SU-DHL-6 (cell line): ENCODE measurements around the gene SMARCAD1.

Experiments used
- H2AFZ ChIP-seq: fragments of 200-600 bp; sonication (generic); 2 replicates; pipeline ENCODE4 v1.6.1; 2014; ENCODE audit warnings: low read depth, mild to moderate bottlenecking, moderate library complexity, mixed read lengths, antibody characterized with exemption, low read length; ENCODE audit not compliant: severe bottlenecking
- H3F3A ChIP-seq: fragments of 200-600 bp; shearing (Covaris generic); 2 replicates; pipeline ENCODE4 v1.6.0; 2016; ENCODE audit warnings: antibody characterized with exemption, mild to moderate bottlenecking; ENCODE audit not compliant: insufficient read depth
- H3K27ac ChIP-seq: fragments of 200-600 bp; sonication (generic); 2 replicates; pipeline ENCODE4 v1.5.1; 2016; ENCODE audit warnings: low read depth, mild to moderate bottlenecking, low read length, moderate library complexity, mixed read lengths
- H3K27me3 ChIP-seq: fragments of 200-600 bp; sonication (generic), shearing (Covaris generic); 2 replicates; pipeline ENCODE4 v1.6.0; 2014; ENCODE audit warnings: mild to moderate bottlenecking, low read length
- H3K36me3 ChIP-seq: fragments of 200-600 bp; sonication (generic); 2 replicates; pipeline ENCODE4 v1.6.1; 2014; ENCODE audit warnings: mild to moderate bottlenecking, low read length, mixed read lengths
- H3K4me2 ChIP-seq: fragments of 300-600, 200-600 bp; shearing (Covaris generic), sonication (generic); 2 replicates; pipeline ENCODE4 v1.6.0; 2014; ENCODE audit warnings: low read length, low read depth, mild to moderate bottlenecking; ENCODE audit not compliant: poor library complexity, severe bottlenecking
- H3K4me3 ChIP-seq: fragments of 200-600 bp; sonication (generic); 2 replicates; pipeline ENCODE4 v1.5.1; 2014; ENCODE audit warnings: antibody characterized with exemption, low read length, mild to moderate bottlenecking, mixed read lengths; ENCODE audit not compliant: insufficient read depth, poor library complexity, severe bottlenecking
- H3K79me2 ChIP-seq: fragments of 200-600 bp; sonication (generic); 2 replicates; pipeline ENCODE4 v1.6.1; 2014; ENCODE audit warnings: mild to moderate bottlenecking, low read length, moderate library complexity; ENCODE audit not compliant: insufficient read depth
- H3K9ac ChIP-seq: fragments of 200-600 bp; sonication (generic); 2 replicates; pipeline ENCODE4 v1.7.0; 2014; ENCODE audit warnings: mild to moderate bottlenecking, low read length
- H3K9me2 ChIP-seq: fragments of 200-600 bp; sonication (generic); replicated peaks from 2 replicates; pipeline ENCODE4 v1.6.1; 2014; ENCODE audit warnings: low read length; ENCODE audit not compliant: insufficient read depth
- H3K9me3 ChIP-seq: fragments of 200-600 bp; sonication (generic); 2 replicates; pipeline ENCODE4 v1.6.1; 2014; ENCODE audit warnings: low read length, mixed read lengths; ENCODE audit not compliant: insufficient read depth
- H4K20me1 ChIP-seq: fragments of 200-600 bp; sonication (generic); 2 replicates; pipeline ENCODE4 v1.6.1; 2014; ENCODE audit warnings: low read depth, mild to moderate bottlenecking, antibody characterized with exemption, low read length, moderate library complexity, mixed read lengths
- CTCF ChIP-seq: fragments of 200-600 bp; sonication (generic); IDR thresholded peaks from one replicate; pipeline ENCODE4 v1.5.1; 2017; ENCODE audit warnings: antibody characterized with exemption, mild to moderate bottlenecking, low read length, moderate library complexity; ENCODE audit not compliant: insufficient read depth, poor library complexity, severe bottlenecking
- EZH2phosphoT487 ChIP-seq: fragments of 200-600 bp; sonication (generic), shearing (Covaris generic); conservative IDR thresholded peaks from 2 replicates; pipeline ENCODE4 v1.6.1; 2018; ENCODE audit warnings: mild to moderate bottlenecking, antibody characterized with exemption, low read length, moderate library complexity, mixed read lengths

Gene SMARCAD1

GRCh38 chr4:94207469-94208224 is at the start of gene SMARCAD1:
TSS of gene SMARCAD1 (plus strand) at chr4:94207865. CDS start at chr4:94208395, 530 bp downstream.
- Histone ChIP-seq H3K36me3 (0 out of 2 replicates have a peak, but pooled peaks cover 4% of the 10 kb centered on the region), H3K9ac (peak within 1 kb of the TSS; percentile 62), H3F3A (no peaks in the 10 kb centered on the region), H3K79me2 (peaks cover 22% of the 10 kb centered on the region; the same call in 1 of the 2 replicates), H3K9me3 (no peaks in the 10 kb centered on the region), H3K27ac (peak within 1 kb of the TSS; percentile 74), H3K9me2 (no peaks in the 10 kb centered on the region), H2AFZ (peak within 1 kb of the TSS; percentile 77), H4K20me1 (no peaks in the 10 kb centered on the region), H3K27me3 (no peaks in the 10 kb centered on the region), H3K4me2 (peak within 1 kb of the TSS; percentile 77), H3K4me3 (peak within 1 kb of the TSS; percentile 68)
- TF ChIP-seq EZH2phosphoT487 (no peak), CTCF (no peak)

GRCh38 chr4:94158883-94159282 is 48.8 kb upstream of the SMARCAD1 start:
- Histone ChIP-seq H3K9ac (no peak overlapping the region), H3K36me3 (no peaks in the 10 kb centered on the region), H3K79me2 (no peaks in the 10 kb centered on the region), H2AFZ (no peak overlapping the region), H3K27ac (no peak overlapping the region), H3F3A (no peaks in the 10 kb centered on the region), H3K9me3 (no peaks in the 10 kb centered on the region), H3K9me2 (no peaks in the 10 kb centered on the region), H3K27me3 (no peaks in the 10 kb centered on the region), H3K4me3 (no peak overlapping the region), H4K20me1 (no peaks in the 10 kb centered on the region), H3K4me2 (no peak overlapping the region)
- TF ChIP-seq CTCF (no peak), EZH2phosphoT487 (no peak)

GRCh38 chr4:94159790-94160189 is 47.9 kb upstream of the SMARCAD1 start:
- Histone ChIP-seq H3K9ac (no peak overlapping the region), H2AFZ (no peak overlapping the region), H4K20me1 (no peaks in the 10 kb centered on the region), H3K4me2 (no peak overlapping the region), H3F3A (no peaks in the 10 kb centered on the region), H3K4me3 (no peak overlapping the region), H3K36me3 (no peaks in the 10 kb centered on the region), H3K9me2 (no peaks in the 10 kb centered on the region), H3K27ac (no peak overlapping the region), H3K27me3 (no peaks in the 10 kb centered on the region), H3K79me2 (no peaks in the 10 kb centered on the region), H3K9me3 (no peaks in the 10 kb centered on the region)
- no peak for TF ChIP-seq EZH2phosphoT487
- TF ChIP-seq CTCF, result no peak
